COR-L47 (cell line): Measurements from ENCODE around the gene EMC6.

Experiments
- DNase-seq: peaks from one replicate; lab custom pipeline; 2025; lab: John Stamatoyannopoulos, UW

The EMC6 gene

DNA sequence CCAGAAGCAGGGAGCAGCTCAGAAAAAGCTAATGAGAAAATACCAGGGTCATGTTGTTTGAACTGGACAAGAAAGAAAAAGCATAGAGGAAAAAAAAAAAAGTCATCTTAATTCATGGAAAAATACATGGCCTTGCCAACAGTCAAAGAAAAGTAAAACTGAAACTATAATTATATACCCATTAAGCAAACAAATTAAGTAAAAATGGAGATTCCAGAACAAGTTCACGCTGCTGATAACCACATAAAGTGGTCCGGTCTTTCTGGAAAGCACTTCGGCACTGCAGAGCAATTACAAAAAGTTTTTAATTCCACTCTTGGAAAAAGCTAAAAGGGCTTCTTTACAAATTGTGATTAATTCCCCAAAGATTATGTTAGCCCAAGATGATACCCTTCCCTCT lies 39.8 kb downstream of the EMC6 start:
- no peak for DNase-seq

DNA sequence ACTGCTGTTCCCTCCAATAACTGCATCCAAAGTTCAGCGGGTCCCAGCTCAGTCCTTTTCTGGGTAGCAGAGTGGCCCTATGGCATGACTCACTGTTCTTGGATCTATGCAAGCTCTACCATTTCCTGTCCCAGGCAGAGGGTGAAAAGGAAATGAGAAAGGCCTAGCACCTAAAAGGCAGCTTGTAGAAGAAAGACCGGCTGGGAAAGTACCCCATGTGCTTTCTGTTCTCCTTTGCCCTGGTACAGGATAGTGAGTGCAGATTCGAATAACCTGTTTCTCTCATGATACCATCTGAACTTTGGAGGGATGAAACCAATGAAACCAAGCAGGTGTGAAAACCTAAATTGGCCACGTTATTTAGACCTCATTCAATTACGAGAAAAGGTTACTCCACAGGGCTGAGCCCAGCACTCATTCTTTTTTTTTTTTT lies 42.4 kb downstream of the EMC6 start:
- no peak for DNase-seq

DNA sequence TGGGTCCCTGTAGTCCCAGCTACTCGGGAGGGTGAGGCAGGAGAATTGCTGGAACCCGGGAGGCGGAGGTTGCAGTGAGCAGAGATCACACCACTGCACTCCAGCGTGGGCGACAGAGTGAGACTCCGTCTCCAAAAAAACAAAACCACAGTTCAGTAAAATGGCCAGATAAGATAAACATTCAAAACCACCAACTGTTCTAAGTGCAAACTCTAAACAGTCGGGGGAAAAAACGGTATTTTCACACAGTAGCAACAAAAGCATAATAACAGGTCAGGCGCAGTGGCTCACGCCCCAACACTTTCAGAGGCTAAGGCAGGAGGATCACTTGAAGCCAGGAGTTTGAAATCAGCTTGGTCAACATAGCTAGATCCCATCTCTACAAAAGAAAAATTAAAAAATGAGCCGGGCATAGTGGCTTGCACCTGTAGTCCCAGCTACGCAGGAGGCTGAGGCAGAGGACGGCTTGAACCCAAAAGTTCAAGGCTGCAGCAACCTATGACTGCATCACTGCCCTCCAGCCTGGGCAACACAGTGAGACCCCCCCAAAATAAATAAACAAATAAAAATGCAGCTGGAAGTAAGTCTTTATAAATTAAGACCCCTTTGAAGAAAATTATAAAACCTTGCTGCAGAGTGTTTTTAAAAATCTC lies 44.3 kb downstream of the EMC6 start:
- no peak for DNase-seq

DNA sequence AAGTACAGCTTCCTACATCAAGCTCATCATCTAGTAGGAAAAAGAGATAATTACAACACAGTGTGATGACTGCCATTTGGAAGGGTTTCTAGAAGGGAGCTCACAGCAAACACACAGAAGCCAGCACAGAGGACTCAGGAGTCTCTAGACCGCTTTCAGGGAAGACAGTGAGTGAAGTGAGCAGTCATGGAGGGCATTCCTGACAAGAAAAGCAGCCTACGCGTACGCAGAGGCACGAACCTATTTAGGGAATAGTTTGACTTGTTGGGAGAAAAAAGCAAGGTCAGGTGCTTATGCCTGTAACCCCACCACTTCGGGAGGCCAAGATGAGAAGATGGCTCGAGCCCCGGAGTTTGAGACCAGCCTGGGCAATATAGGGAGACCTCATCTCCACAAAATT lies 46.7 kb downstream of the EMC6 start:
- DNase-seq, result no peak

DNA sequence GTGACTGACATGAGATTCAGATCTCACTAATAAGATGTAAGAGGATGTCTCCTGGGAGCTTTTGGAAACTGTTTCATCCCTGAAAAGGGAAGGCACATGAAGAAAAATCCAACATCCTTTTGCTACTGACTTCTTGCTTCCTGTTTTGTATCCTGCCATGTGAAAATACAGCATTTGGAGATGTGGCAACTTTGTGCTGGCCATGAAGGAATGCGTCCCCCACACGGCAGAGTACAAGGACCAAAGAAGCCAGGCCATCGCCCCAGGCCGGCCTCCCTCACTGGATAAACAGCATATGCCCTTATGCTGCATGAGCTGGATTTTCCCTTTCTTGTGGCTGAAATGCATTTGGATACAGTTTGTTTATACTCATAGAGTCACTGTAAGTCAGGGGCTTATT lies 49.6 kb downstream of the EMC6 start:
- DNase-seq, result no peak

DNA sequence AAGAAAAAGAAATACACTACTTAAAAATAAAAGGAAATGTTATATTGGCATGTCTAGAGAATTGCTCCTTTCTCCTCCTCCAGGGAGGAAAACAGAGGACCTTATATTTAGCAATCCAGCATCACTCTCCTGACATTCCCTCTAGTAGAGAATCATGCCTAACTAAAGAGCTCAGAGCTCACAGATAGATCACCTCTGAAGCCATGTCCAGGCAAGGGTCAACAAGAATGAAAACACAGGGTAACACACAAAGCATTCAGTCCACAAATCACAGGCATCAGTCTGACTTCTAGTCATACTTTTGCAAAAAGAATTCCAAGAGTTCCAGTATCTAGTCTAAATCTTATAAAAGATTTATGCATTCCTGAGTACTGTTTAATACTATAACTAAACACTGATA lies 50.7 kb downstream of the EMC6 start:
- no peak for DNase-seq
